Adrenal gland (tissue), 5 donors: ENCODE measurements around the gene NLRC4.

ENCODE experiments used
- CTCF ChIP-seq, 6 experiments: fragments of 450-650 bp in 4 of 6; fragments of 200-600 bp in 2 of 6; sonication (generic) in 1 of 6; IDR thresholded peaks; 1 replicate in 5 of 6; 2 replicates in 1 of 6; pipeline versions ENCODE4 v1.5.1 to v1.8.0; 2016 to 2021; ENCODE audit warnings: antibody characterized with exemption in 6 of 6, mild to moderate bottlenecking in 2 of 6, moderate library complexity in 1 of 6
- POLR2A ChIP-seq, 2 donors: fragments of 450-650 bp; IDR thresholded peaks; one replicate each; pipeline ENCODE4 v1.6.1; 2017; ENCODE audit warnings: antibody characterized with exemption in 2 of 2, mild to moderate bottlenecking in 2 of 2, moderate library complexity in 1 of 2
- donor health status: DM: no; HTN: no; CAD: no.

GRCh38 chr2:32290000-32290339 is 25.3 kb upstream of the NLRC4 start:
- TF ChIP-seq CTCF (IDR thresholded peaks at IDR 0.05) (no peak), POLR2A (IDR thresholded peaks at IDR 0.05) (no peak)
